Upper lobe of left lung (tissue), 4 donors: Measurements from ENCODE around the gene KRT12.

Source experiments
- POLR2A ChIP-seq, 4 donors: fragments of 450-650 bp; IDR thresholded peaks; one replicate each; pipeline ENCODE4 v1.5.1; 2016 to 2017; ENCODE audit warnings: antibody characterized with exemption in 4 of 4, mild to moderate bottlenecking in 2 of 4
- POLR2AphosphoS5 ChIP-seq, 2 donors: sonication (generic); formaldehyde crosslinking; IDR thresholded peaks; one replicate each; pipeline ENCODE4 v1.5.1; 2017; ENCODE audit warnings: antibody characterized with exemption in 2 of 2
- TF ChIP-seq, protein P1 (sequence below), 6 experiments: fragments of 450-650 bp in 4 of 6; fragments of 200-600 bp in 2 of 6; sonication (generic) in 2 of 6; IDR thresholded peaks; one replicate each; pipeline ENCODE4 v1.5.1; 2016 to 2019; ENCODE audit warnings: antibody characterized with exemption in 6 of 6

DNA sequence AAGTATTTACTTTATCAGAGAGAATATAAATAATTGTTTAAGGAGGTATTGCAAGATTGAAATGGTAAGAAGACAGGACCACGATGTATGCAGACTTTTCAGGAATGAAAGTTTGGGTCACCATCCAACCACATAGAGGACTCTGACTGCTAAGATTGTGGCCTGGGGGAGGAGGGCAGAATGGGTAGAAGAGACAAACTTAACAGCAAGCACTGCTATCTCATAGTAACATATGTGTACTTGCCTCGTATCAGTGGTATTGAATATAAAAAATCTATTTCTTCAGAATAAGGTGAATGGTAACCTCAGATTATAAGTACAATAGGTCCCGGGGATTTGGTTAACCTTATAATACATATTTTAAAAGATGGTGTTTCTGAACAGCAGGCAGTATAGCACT, 50.5 kb downstream of the KRT12 start:
- TF ChIP-seq, protein P1, sequence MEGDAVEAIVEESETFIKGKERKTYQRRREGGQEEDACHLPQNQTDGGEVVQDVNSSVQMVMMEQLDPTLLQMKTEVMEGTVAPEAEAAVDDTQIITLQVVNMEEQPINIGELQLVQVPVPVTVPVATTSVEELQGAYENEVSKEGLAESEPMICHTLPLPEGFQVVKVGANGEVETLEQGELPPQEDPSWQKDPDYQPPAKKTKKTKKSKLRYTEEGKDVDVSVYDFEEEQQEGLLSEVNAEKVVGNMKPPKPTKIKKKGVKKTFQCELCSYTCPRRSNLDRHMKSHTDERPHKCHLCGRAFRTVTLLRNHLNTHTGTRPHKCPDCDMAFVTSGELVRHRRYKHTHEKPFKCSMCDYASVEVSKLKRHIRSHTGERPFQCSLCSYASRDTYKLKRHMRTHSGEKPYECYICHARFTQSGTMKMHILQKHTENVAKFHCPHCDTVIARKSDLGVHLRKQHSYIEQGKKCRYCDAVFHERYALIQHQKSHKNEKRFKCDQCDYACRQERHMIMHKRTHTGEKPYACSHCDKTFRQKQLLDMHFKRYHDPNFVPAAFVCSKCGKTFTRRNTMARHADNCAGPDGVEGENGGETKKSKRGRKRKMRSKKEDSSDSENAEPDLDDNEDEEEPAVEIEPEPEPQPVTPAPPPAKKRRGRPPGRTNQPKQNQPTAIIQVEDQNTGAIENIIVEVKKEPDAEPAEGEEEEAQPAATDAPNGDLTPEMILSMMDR (IDR thresholded peaks at IDR 0.05): no peak
- TF ChIP-seq POLR2A (IDR thresholded peaks at IDR 0.05) (no peak), POLR2AphosphoS5 (IDR thresholded peaks at IDR 0.05) (no peak)
